Mucosa of rectum (tissue), 2 donors: ENCODE data around the gene ATG16L2.

Experiments used
- H3K27ac ChIP-seq, 2 donors: one replicate each; pipeline ENCODE4 v1.7.0; 2013; ENCODE audit warnings: inconsistent platforms in 2 of 2, low read depth in 2 of 2, low read length in 2 of 2
- H3K27me3 ChIP-seq, 2 donors: one replicate each; pipeline ENCODE4 v1.7.0; 2013; ENCODE audit warnings: low read length in 2 of 2; ENCODE audit not compliant: control insufficient read depth in 2 of 2, insufficient read depth in 2 of 2
- H3K36me3 ChIP-seq, 2 donors: one replicate each; pipeline ENCODE4 v1.7.0; 2013; ENCODE audit warnings: low read length in 2 of 2; ENCODE audit not compliant: control insufficient read depth in 2 of 2, insufficient read depth in 2 of 2
- H3K4me1 ChIP-seq, 2 donors: one replicate each; pipeline ENCODE4 v1.7.0; 2013; ENCODE audit warnings: low read length in 2 of 2, mild to moderate bottlenecking in 1 of 2; ENCODE audit not compliant: control insufficient read depth in 2 of 2, insufficient read depth in 2 of 2
- H3K4me3 ChIP-seq, 2 donors: one replicate each; pipeline ENCODE4 v1.7.0; 2013; ENCODE audit warnings: low read length in 2 of 2
- H3K9ac ChIP-seq, 2 donors: one replicate each; pipeline ENCODE4 v1.7.0; 2013; ENCODE audit warnings: low read length in 2 of 2, low read depth in 1 of 2, mild to moderate bottlenecking in 1 of 2
- H3K9me3 ChIP-seq, 2 donors: one replicate each; pipeline ENCODE4 v1.7.0; 2013; ENCODE audit warnings: low read length in 2 of 2; ENCODE audit not compliant: control insufficient read depth in 2 of 2
- donor health status: healthy.
- donor health status: Normal muscosa, but diverticular disease.

ATG16L2 gene

DNA sequence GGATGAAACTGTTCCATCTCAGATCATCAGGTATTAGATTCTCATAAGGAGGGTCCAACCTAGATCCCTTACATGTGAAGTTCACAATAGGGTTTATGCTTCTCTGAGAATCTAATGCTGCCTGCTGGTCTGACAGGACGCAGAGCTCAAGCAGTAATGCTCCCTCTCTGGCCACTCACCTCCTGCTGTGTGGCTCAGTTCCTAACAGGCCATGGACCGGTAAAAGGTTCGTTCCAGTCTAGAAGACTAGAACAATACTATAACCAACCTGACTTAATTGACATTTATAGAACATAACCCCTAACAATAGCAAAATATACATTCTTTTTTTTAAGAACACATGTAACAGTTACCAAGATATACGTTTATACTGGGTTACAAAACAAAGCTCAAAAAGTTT is 45.8 kb downstream of the ATG16L2 start:
- Histone ChIP-seq H3K4me3 (no peak overlapping the region), H3K27ac (no peak overlapping the region), H3K27me3 (no peaks in the 10 kb centered on the region), H3K9ac (no peak overlapping the region), H3K4me1 (no peaks in the 10 kb centered on the region), H3K9me3 (no peaks in the 10 kb centered on the region), H3K36me3 (peaks cover 0 to 2% of the 10 kb centered on the region in 2 donors)

DNA sequence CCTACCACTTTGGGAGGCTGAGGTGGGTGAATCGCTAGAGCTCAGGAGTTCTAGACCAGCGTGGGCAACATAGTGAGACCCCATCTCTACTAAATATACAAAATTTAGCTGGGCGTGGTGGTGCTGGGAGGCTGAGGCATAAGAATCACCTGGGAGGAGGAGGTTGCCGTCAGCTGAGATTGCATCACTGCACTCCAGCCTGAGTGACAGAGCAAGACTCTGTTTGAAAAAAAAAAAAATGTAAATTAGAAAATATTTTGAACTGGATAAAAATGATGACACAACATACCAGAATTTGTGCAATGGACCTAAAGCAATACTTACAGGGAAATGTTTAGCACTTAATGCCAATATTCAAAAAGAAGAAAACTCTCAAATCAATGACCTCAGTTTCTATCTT is 46.4 kb downstream of the ATG16L2 start:
- H3K4me1 ChIP-seq, result no peaks in the 10 kb centered on the region
- H3K27me3 ChIP-seq, result no peaks in the 10 kb centered on the region
- no peak overlapping the region for H3K27ac ChIP-seq
- no peak overlapping the region for H3K4me3 ChIP-seq
- no peak overlapping the region for H3K9ac ChIP-seq
- H3K9me3 ChIP-seq, result no peaks in the 10 kb centered on the region
- H3K36me3 ChIP-seq, result peaks cover 0 to 2% of the 10 kb centered on the region in 2 donors

DNA sequence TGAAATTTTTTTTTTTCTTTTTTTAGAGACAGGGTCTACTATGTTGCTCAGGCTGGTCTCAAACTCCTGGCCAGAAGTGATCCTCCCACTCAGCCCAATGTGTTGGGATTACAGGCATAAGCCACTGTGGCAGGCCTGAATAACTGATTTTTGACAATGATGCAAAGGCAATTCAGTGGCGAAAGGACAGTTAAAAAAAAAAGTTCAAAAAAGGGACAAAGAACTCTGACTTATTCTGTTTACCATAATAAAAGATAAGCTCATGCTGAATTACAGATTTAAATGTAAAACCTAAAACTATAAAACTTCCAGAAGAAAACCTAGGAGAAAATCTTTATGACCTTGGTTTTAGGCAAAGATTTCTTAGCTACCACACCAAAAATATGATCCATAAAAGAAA is 48.9 kb downstream of the ATG16L2 start:
- H3K27me3 ChIP-seq, result no peaks in the 10 kb centered on the region
- H3K4me1 ChIP-seq, result no peaks in the 10 kb centered on the region
- no peak overlapping the region for H3K4me3 ChIP-seq
- H3K9ac ChIP-seq, result no peak overlapping the region
- no peaks in the 10 kb centered on the region for H3K9me3 ChIP-seq
- peaks cover 0 to 3% of the 10 kb centered on the region in 2 donors for H3K36me3 ChIP-seq
- H3K27ac ChIP-seq, result no peak overlapping the region

DNA sequence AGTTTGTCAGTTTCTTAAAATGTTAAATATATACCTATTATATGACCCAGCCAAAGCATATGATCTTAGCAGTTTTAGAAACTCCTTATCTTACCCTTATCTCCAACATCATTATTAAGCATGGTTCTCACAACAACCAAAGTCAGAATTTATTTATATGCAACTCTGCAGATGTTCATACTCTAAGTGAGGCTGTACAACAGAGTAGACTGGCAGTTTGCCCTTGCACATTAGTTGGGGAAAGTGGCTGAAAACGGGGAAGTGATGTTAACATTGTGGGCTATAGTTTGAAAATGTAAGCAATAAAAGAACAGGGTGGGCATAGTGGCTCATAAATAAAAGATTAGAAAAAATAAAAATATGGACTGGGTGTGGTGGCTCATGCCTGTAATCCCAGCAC is 49.7 kb downstream of the ATG16L2 start:
- Histone ChIP-seq H3K36me3 (peaks cover 0 to 5% of the 10 kb centered on the region in 2 donors), H3K9ac (no peak overlapping the region)

DNA sequence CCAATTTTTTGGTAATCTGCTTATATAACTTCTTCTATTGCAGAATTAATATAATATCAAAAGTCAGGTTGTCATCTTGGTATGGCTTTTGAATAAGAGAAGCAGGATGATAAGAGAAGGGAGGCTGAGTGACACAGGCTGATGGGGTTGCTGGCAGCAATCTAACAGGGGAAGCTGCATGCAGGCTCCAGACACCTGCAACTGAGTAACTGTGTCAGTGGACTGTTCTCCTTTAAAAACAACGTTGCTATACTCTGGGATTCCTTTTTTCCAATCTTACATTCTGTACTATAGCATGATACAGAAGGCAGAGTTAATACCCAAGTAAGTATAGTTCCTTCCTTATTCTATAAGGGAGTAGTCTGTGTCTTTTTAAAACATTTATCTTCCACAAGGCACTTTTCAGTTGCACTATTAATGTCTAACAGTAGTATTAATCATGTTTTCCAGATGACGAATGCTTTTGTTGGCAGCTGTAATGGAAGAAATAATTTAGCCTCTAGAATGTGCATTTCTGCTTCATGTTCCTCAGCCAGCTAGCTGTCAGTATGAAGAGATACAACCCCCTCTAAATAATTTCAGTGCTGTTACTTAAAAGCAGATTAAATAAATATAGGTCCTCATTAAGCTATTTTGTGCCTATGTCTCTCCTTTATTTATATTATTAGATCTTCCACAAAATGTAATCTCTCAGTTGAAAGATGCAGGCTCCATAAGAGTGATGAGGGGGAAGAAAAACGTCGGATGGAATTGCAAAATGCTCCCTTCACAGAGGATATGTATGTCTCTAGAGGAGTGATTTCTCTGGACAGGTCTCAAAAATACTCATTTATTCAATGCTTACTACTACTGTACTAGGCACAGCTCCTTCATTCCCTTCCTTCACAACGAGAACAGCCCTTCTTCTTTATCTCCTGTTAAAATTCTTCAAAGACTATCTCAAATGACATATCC is 50.8 kb downstream of the ATG16L2 start:
- Histone ChIP-seq H3K27me3 (no peaks in the 10 kb centered on the region), H3K9me3 (no peaks in the 10 kb centered on the region), H3K27ac (no peak overlapping the region), H3K9ac (no peak overlapping the region), H3K4me1 (no peaks in the 10 kb centered on the region), H3K36me3 (peaks cover 0 to 3% of the 10 kb centered on the region in 2 donors), H3K4me3 (no peak overlapping the region)

More for the DNA sequence above, 49.7 kb downstream of the ATG16L2 start:
- no peak overlapping the region for H3K27ac ChIP-seq
- H3K4me3 ChIP-seq, result no peak overlapping the region
- no peaks in the 10 kb centered on the region for H3K9me3 ChIP-seq
- no peaks in the 10 kb centered on the region for H3K27me3 ChIP-seq
- H3K4me1 ChIP-seq, result no peaks in the 10 kb centered on the region

DNA sequence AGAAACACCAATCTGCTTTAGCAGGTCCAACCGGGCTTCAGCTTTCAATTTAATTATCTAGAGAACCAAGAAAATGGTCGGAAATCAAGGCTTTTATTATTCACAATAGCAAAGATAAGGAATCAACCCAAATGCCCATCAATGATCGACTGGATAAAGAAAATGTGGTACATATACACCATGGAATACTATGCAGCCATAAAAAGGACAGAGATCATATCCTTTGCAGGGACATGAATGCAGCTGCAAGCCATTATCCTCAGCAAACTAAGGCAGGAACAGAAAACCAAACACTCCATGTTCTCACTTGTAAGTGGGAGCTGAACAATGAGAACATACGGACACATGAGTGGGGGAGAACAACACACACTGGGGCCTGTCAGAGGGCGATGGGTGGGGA is 53.8 kb downstream of the ATG16L2 start:
- no peak overlapping the region for H3K4me3 ChIP-seq
- no peak overlapping the region for H3K27ac ChIP-seq
- no peaks in the 10 kb centered on the region for H3K9me3 ChIP-seq
- H3K9ac ChIP-seq, result no peak overlapping the region
- H3K27me3 ChIP-seq, result no peaks in the 10 kb centered on the region
- H3K36me3 ChIP-seq, result peaks cover 0 to 3% of the 10 kb centered on the region in 2 donors
- no peaks in the 10 kb centered on the region for H3K4me1 ChIP-seq

DNA sequence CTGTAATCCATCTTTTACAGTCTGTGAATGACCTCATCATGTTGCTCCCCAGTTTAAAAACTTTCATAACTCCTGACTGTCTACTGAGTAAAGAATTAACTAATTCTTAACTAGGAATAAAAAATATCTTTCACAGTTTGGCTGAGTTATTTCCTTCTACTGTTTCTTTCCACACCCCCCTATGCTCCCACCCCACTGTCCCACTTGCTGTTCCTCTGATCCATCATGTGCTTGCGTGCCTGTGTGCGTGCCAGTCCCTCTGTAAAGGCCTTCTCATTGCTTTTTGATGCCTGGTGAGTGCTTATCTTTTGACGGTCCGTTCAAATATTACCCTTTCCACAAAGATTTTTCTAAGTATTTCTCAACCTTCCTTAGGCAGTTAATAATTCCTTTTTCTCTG is 55.6 kb downstream of the ATG16L2 start:
- no peak overlapping the region for H3K27ac ChIP-seq
- H3K4me3 ChIP-seq, result no peak overlapping the region
- H3K9me3 ChIP-seq, result no peaks in the 10 kb centered on the region
- H3K9ac ChIP-seq, result no peak overlapping the region
- no peaks in the 10 kb centered on the region for H3K4me1 ChIP-seq
- H3K36me3 ChIP-seq, result peaks cover 0 to 3% of the 10 kb centered on the region in 2 donors
- no peaks in the 10 kb centered on the region for H3K27me3 ChIP-seq

DNA sequence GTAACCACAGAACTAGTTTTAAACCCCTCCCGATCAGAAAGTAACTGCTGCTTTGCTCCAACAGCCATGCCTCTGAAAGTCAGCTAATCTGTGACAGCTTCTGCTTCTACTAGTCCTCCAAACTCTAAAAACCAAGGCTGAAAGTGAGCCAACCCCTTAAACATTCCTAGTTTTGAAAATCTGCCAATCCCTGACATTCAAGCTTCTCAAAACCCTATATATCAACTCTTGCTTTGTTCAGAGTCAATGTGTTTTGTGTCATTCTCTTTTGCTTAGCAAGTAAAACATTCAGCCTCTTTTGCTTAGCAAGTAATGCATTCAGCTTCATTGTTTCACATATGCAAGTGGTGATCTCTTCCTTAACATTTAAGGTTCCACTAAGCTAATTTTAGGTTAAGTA is 56.9 kb downstream of the ATG16L2 start:
- Histone ChIP-seq H3K27ac (no peak overlapping the region), H3K27me3 (no peaks in the 10 kb centered on the region), H3K9me3 (no peaks in the 10 kb centered on the region), H3K36me3 (peaks cover 0 to 6% of the 10 kb centered on the region in 2 donors), H3K4me1 (no peaks in the 10 kb centered on the region), H3K4me3 (no peak overlapping the region), H3K9ac (no peak overlapping the region)

DNA sequence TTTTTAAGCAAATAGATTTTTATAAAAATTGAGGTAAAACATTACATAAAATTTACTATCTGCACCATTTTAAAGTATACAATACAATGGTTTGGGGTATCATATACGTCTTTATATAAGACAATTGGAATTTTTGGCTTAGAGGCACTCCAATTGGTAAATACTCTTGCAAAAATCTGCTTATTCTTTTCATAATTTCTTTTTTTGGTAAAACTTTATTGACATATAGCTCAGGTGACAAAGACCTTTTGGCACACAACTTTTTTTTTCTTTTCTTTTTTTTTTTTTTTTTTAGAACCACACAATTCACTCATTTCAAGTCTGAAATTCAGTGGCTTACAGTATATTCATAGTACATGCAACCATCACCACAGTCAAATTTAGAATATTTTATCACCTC is 57.8 kb downstream of the ATG16L2 start:
- Histone ChIP-seq H3K36me3 (peaks cover 0 to 6% of the 10 kb centered on the region in 2 donors), H3K27me3 (no peaks in the 10 kb centered on the region), H3K9me3 (no peaks in the 10 kb centered on the region), H3K9ac (no peak overlapping the region), H3K4me3 (no peak overlapping the region), H3K4me1 (no peaks in the 10 kb centered on the region), H3K27ac (no peak overlapping the region)

DNA sequence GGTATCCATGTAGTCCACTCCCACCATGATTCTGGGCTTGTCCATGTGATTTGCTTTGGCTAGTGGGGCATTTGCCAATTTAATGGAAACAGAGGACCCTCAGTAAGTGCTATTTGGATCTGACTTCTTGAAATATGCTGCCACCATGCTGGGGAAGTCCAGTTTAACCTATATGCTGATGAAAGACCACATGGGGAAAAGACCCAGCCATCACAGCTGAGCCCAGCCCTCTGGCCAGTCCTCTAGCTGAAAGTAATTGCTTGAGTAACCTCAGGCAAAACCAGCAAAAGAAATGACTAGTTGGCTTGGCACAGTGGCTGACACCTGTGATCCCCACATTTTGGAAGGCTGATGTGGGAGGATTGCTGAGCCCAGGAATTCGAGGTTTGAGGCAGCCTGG is 61.5 kb downstream of the ATG16L2 start:
- Histone ChIP-seq H3K4me3 (no peak overlapping the region), H3K27me3 (no peaks in the 10 kb centered on the region), H3K27ac (no peak overlapping the region), H3K4me1 (no peaks in the 10 kb centered on the region), H3K9me3 (no peaks in the 10 kb centered on the region), H3K36me3 (peaks cover 0 to 3% of the 10 kb centered on the region in 2 donors), H3K9ac (no peak overlapping the region)
